GM21360 (cell line): ENCODE measurements around the gene ZNF385A.

ENCODE experiments used
- ATAC-seq: cut with Tn5 transposase; IDR thresholded peaks from one replicate; pipeline ENCODE4 v1.9.1; 2021; ENCODE audit warnings: mild to moderate bottlenecking, moderate library complexity; ENCODE audit not compliant: unreplicated experiment

The ZNF385A gene

GRCh38 chr12:54376596-54376995, 7.9 kb downstream of the ZNF385A start:
- no peak for ATAC-seq

DNA sequence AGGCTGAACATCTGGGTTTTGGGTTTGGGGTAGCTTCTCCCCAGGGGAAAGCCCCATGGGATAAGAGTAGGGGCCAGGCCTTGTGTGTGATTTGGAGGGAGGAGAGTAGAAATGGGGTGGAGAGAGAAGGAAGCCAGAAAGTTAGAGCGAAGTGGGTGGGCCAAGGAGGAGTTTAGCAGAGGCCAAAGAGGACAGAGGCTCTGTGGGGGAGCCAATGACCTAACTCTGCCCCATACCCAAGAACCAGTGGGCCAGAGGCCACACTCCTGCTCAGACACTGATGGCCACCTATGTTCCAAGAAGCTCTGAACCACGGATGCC, 9.3 kb downstream of the ZNF385A start:
- ATAC-seq = no peak

DNA sequence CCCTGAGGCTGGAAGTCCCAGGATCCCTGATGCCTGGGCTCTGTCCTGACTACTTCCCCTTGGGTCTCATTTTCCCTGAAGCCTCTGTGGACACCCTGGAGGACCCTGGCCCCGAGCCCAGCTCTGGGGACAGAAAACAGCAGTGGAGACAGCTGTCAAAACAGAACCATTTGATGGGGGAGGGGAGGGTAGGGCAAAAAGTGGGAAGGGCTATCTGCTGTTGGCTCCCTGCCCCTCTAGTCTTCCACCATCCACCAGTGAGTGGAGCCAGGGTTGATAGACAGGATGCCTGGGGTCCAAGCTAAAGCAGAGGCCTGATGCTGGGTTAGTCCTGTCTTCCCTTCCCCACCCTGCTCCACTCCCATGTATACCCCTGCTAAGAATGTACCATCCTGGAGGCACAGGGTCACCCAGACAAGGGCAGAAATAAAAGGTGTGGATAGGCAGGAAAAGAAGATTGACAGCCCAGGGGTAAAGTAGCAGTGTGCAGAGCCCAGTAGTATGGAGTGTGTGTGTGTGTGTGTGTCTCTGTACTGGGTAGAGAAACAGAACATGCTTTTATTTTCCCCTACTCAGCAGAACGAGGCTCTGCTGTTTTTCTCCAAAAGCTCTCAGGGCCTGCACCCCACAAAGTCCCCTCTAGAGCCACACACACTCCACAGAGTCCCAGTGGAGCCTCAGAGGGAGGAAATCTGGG, 9.8 kb downstream of the ZNF385A start:
- ATAC-seq = no peak

- ATAC-seq = no peak
Measured at GRCh38 chr12:54373649-54374561, 10.6 kb downstream of the ZNF385A start.

DNA sequence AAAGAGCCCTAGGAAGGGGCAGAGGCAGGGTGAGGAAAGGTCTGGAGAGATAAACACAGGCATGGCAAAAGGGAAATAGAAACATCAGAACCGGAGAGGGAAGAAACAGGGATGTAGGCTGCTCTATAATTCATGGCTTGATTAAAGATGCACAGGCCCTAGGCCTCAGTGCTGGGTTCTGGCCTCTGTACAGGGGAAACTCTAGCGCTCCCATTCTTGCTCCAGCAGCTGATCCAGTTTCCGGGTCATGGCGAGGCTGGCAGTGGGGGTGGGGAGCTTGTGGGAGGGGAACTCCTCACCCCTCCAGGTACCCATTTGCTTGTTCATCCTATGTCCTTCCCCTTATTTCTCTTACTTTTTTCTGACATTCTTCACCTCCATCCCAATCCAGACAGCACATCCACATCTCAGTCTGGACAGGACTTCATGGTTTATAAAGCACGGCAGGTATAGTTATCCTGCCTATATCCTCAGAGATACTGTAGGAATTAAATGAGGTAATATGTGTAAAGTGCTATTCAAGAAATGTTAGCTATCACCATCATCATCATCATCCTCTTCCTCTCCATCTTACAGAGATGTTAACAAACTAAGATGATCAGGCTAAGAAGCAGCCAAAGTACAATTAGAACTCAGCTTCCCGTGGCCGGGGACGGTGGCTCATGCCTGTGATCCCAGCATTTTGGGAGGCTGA, 12.3 kb downstream of the ZNF385A start:
- no peak for ATAC-seq

- ATAC-seq = no peak
Measured at GRCh38 chr12:54371328-54372112, 13.0 kb downstream of the ZNF385A start.

- no peak for ATAC-seq
Measured at GRCh38 chr12:54370171-54370730, 14.3 kb downstream of the ZNF385A start.

DNA sequence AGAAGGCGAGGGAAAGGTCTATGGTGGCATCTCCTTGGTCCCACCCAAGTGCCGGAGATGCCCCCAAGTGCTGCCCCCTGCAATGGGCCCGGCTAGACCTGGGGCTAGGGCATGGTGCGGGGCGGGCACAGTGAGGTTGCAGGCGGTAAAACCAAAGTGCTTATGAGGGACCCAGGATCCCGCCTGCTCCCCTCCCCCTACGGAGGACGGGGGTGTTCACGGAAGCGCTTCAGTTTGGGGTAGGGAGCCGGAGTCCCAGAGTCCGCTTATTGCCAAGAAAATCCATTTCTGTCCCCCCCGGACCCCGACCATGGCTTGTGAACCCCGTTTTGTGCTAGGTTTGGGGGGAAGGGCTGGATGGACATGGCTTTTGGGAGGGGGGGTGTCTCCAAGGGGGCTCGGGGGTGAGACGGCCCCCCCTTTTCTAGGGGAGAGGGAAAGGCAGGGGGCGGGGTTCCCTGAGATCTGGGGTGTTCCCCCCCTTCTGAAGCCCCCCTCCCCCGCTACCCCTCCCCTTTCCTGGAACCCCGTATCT, 14.9 kb downstream of the ZNF385A start:
- no peak for ATAC-seq

GRCh38 chr12:54368709-54369596, 15.6 kb downstream of the ZNF385A start:
- peak; percentile 62 for ATAC-seq

DNA sequence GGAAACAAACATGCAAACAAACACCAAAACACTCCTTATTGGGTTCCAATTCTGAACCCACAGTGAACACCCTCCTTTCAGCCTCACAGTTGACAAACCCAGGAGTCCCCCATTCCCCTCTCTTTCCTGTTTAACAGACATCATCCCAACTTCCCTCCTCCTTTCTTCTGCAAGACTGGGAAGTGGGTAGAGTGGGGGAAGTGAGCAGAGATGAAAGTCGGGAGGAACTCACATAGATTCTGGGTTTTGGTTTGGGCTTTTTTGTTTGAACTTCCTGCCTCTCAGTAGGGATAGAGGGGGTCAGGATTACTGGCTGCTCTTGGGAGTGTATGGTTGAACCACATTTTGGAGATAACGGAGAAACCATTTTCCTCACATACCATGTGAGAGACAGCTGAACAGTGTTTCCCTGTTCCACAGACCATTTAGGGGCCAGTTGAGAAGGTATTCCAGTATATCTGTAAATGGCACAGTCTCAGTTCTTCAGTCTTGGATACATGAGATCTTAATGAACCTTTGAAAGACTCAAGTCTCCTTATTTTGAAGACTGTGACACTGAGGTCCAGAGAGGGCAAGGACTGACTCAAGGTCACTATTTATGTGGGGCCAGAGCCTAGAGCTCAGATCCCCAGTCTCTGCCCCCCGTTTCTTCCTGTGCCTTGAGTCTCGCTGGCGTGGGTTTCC, 16.4 kb downstream of the ZNF385A start:
- ATAC-seq = no peak

GRCh38 chr12:54364413-54364812, 20.1 kb downstream of the ZNF385A start, which contains the start of gene GPR84:
GPR84 (minus strand) TSS chr12:54364486; CDS start chr12:54363851, 635 bp downstream.
- no peak for ATAC-seq

- ATAC-seq = no peak
Measured at GRCh38 chr12:54363618-54364017, 20.9 kb downstream of the ZNF385A start.

GRCh38 chr12:54363047-54363446, 21.5 kb downstream of the ZNF385A start:
- no peak for ATAC-seq

DNA sequence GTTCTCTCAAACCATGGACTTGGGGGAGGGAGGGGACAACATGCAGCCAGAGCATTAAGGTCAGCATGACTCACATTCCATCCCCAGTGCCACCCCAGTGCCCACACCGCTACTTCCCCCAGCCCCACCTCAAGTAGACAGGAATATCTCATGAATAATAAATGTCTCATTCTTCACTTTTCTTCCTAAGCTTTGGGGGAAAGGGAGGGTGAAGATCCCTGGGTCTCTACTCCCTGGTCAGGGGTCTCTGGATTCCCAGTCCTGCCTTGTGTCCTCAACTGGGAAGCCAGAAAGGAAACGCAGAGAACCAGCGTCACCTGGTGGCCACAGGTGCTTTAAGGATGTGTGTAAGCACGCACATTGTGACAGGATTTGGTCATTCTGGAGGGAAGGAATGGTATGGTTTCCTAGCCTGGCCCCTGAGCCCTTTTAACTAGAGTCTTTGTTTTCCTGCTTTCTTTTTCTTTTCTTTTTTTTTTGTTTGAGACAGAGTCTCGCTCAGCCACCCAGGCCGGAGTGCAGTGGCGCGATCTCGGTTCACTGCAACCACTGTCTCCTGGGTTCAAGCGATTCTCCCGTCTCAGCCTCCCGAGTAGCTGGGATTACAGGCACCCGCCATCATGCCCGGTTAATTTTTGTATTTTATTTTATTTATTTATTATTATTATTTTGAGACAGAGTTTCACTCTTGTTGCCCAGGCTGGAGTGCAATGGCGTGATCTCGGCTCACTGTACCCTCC, 23.6 kb downstream of the ZNF385A start:
- ATAC-seq = no peak

- no peak for ATAC-seq
Measured at GRCh38 chr12:54359762-54360351, 24.7 kb downstream of the ZNF385A start.

- ATAC-seq = peak; percentile 93
Measured at GRCh38 chr12:54358945-54359761, 25.4 kb downstream of the ZNF385A start.
